GM19324 (cell line): ENCODE results near the gene CNGB1.
"Not testable (repeated sequence)": the region's sequence is repeated elsewhere in the genome, so short reads cannot be mapped to it uniquely, and the experiment has no call there.

Source experiments
- ATAC-seq: cut with Tn5 transposase; IDR thresholded peaks from one replicate; pipeline ENCODE4 v1.9.1; 2021; ENCODE audit warnings: mild to moderate bottlenecking, moderate library complexity; ENCODE audit not compliant: unreplicated experiment, low FRiP score

The CNGB1 gene

DNA sequence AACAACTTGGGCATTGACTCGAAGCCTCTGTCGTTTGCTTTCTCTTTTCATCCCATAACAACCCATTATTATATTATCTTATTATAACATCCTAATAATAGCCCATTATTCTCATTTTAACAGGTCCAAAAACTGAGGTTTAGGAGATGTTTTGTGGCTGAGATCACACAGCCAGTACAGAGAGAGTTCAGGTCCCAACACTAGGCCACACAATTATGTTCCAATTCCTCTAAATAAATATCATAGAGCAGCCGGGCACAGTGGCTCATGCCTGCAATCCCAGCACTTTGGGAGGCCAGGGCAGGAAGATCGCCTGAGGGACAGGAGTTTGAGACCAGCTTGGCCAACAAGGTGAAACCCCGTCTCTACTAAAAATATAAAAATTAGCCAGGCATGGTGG is 128.3 kb downstream of the CNGB1 start:
- no peak for ATAC-seq

- ATAC-seq = no peak
Measured at GRCh38 chr16:57840833-57841232, 130.1 kb downstream of the CNGB1 start.

- ATAC-seq = no peak
Measured at GRCh38 chr16:57838161-57838560, 132.8 kb downstream of the CNGB1 start.

DNA sequence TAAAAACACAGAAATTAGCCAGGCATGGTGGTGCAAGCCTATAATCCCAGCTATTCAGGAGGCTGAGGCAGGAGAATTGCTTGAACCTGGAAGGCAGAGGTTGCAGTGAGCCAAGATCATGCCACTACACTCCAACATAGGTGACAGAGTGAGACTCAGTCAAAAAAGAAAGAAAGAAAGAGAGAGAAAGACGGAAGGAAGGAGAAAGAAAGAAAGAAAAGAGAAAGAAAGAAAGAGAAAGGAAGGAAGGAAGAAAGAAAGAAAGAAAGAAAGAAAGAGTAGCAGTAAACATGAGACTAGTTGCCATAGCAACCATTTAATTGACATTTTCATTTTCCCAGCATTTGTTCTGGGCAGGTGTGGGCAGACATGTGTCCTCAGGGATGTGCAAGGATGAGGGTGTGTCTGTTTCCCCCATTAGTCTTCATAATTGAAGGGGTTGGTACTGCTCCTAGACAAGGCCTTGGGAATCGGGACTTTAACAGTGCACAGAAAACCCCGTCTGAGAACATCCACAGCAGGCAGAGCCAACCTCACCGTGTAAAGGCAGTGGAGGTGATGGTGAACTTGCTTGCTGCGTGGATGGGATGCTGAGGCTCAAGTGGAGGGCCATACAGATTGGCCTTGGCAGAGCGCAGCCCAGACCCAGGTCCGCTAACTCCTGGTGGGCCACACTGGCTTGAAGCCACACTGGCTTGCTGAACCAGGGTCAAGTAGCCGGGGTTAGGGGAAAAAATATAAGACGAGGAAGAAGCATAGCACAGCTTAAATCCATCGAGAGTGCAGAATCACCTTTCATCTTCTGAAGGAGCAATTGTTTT is 133.4 kb downstream of the CNGB1 start:
- ATAC-seq = no peak

- not testable (repeated sequence) for ATAC-seq
Measured at GRCh38 chr16:57835439-57835838, 135.5 kb downstream of the CNGB1 start.

- no peak for ATAC-seq
Measured at GRCh38 chr16:57834936-57835335, 136.0 kb downstream of the CNGB1 start.
